ENCODE measurements around the gene ASPDH. TPM values are rescaled to one million over a fixed set of nuclear protein-coding genes. Genes with fewer than 3 reads are reported as not detected.

ASPDH gene
- polyA plus RNA-seq, 3 donors, result not detected

GRCh38 chr19:50477751-50478515, 35.8 kb downstream of the ASPDH start:
- DNase-seq, result no peak
- H3K4me1 ChIP-seq (ENCODE audit: control insufficient read depth in 1 of 2, insufficient read depth in 2 of 2, low read length in 2 of 2), result peaks cover 11 to 12% of the 10 kb centered on the region in 2 donors
- H3K27ac Mint-ChIP-seq, result peak overlapping the region in 5 of 7 donors; percentile 25 to 93 (median 90)
- H3K36me3 ChIP-seq (replicated peaks in 1 of 2; ENCODE audit: control insufficient read depth in 1 of 2, insufficient read depth in 2 of 2, low read length in 2 of 2), result peaks cover 39 to 50% of the 10 kb centered on the region in 2 donors
- 96% methylated on average over 12 of the region's 17 CpGs for WGBS (ENCODE audit: insufficient coverage)
- peaks cover 36 to 52% of the 10 kb centered on the region in 2 donors for H3K36me3 Mint-ChIP-seq
- peaks cover 0 to 13% (median 2%) of the 10 kb centered on the region in 7 donors for H3K9me3 Mint-ChIP-seq
- H3K9ac ChIP-seq (ENCODE audit: insufficient read depth, low read length, poor library complexity, severe bottlenecking), result no peak overlapping the region
- TF ChIP-seq CTCF (IDR thresholded peaks at IDR 0.05), result no peak
- H3K27ac ChIP-seq (ENCODE audit: low read depth in 1 of 2, low read length in 2 of 2), result peak overlapping the region in 1 of 2 donors; percentile 86
- H3K4me3 Mint-ChIP-seq, result no peak overlapping the region
- H3K27me3 ChIP-seq (ENCODE audit: control insufficient read depth in 2 of 2, insufficient read depth in 2 of 2, low read length in 2 of 2), result no peaks in the 10 kb centered on the region
- H3K4me2 ChIP-seq (replicated peaks; ENCODE audit: extremely low read depth, low read length, poor library complexity, severe bottlenecking), result peak overlapping the region; percentile 87
- intact Hi-C loops (cut with micrococcal nuclease), result loop anchor here in 1 of 2 donors (2.0 kb wide), 1 partner anchor 33 kb away; the partner anchor contains the start of gene JOSD2
- H3K4me1 Mint-ChIP-seq, result peaks cover 14% of the 10 kb centered on the region
- peaks cover 0 to 5% (median 3%) of the 10 kb centered on the region in 3 donors for H3K27me3 Mint-ChIP-seq (ENCODE audit: low read depth in 3 of 3)
- H3K9me3 ChIP-seq (replicated peaks in 1 of 2; ENCODE audit: control insufficient read depth in 1 of 2, insufficient read depth in 1 of 2, low read length in 2 of 2), result no peaks in the 10 kb centered on the region
- peaks cover 36% of the 10 kb centered on the region for H4K20me1 ChIP-seq (ENCODE audit: insufficient read depth, low read length)
- no peak overlapping the region for H2AFZ ChIP-seq (ENCODE audit: insufficient read depth, low read depth, low read length, poor library complexity, severe bottlenecking)
- H3K79me2 ChIP-seq (ENCODE audit: insufficient read depth, low read length), result peaks cover 29% of the 10 kb centered on the region
- H3K4me3 ChIP-seq (replicated peaks in 1 of 3; ENCODE audit: low read depth in 2 of 3, low read length in 3 of 3), result peak overlapping the region in 1 of 3 experiments; percentile 98

GRCh38 chr19:50476907-50477238, 36.8 kb downstream of the ASPDH start:
- Mint-ChIP-seq H3K27me3 (ENCODE audit: low read depth in 3 of 3) (peaks cover 0 to 6% (median 5%) of the 10 kb centered on the region in 3 donors), H3K9me3 (peaks cover 0 to 13% (median 2%) of the 10 kb centered on the region in 7 donors), H3K4me3 (peak overlapping the region; percentile 98 to 99), H3K36me3 (peaks cover 30 to 43% of the 10 kb centered on the region in 2 donors), H3K4me1 (peaks cover 14% of the 10 kb centered on the region), H3K27ac (peak overlapping the region; percentile 90 to 96 (median 93))
- intact Hi-C loops (cut with micrococcal nuclease), result loop anchor here (1.0 to 2.0 kb wide), 2 partner anchors 34 kb away; partner anchors contain the start of gene JOSD2 (in 2 of the 2)
- peaks cover 29% of the 10 kb centered on the region for H3K79me2 ChIP-seq (ENCODE audit: insufficient read depth, low read length)
- peak overlapping the region; percentile 64 to 98 (median 97) for H3K4me3 ChIP-seq (replicated peaks in 1 of 3; ENCODE audit: low read depth in 2 of 3, low read length in 3 of 3)
- 7% methylated on average over 11 of the region's 20 CpGs for WGBS (ENCODE audit: insufficient coverage)
- peaks cover 11 to 12% of the 10 kb centered on the region in 2 donors for H3K4me1 ChIP-seq (ENCODE audit: control insufficient read depth in 1 of 2, insufficient read depth in 2 of 2, low read length in 2 of 2)
- peak overlapping the region; percentile 87 for H3K4me2 ChIP-seq (replicated peaks; ENCODE audit: extremely low read depth, low read length, poor library complexity, severe bottlenecking)
- no peaks in the 10 kb centered on the region for H3K27me3 ChIP-seq (ENCODE audit: control insufficient read depth in 2 of 2, insufficient read depth in 2 of 2, low read length in 2 of 2)
- no peak for TF ChIP-seq CTCF (IDR thresholded peaks at IDR 0.05)
- peaks cover 31 to 42% of the 10 kb centered on the region in 2 donors for H3K36me3 ChIP-seq (replicated peaks in 1 of 2; ENCODE audit: control insufficient read depth in 1 of 2, insufficient read depth in 2 of 2, low read length in 2 of 2)
- H3K9me3 ChIP-seq (replicated peaks in 1 of 2; ENCODE audit: control insufficient read depth in 1 of 2, insufficient read depth in 1 of 2, low read length in 2 of 2), result no peaks in the 10 kb centered on the region
- H3K27ac ChIP-seq (ENCODE audit: low read depth in 1 of 2, low read length in 2 of 2), result peak overlapping the region; percentile 70 to 86
- peak overlapping the region; percentile 95 for H2AFZ ChIP-seq (ENCODE audit: insufficient read depth, low read depth, low read length, poor library complexity, severe bottlenecking)
- peaks cover 32% of the 10 kb centered on the region for H4K20me1 ChIP-seq (ENCODE audit: insufficient read depth, low read length)
- peak overlapping the region; percentile 92 for H3K9ac ChIP-seq (ENCODE audit: insufficient read depth, low read length, poor library complexity, severe bottlenecking)
- DNase-seq, result no peak
